HG02884 (cell line): ENCODE measurements around the gene NOXA1.
"Not testable (repeated sequence)": the region's sequence is repeated elsewhere in the genome, so short reads cannot be mapped to it uniquely, and the experiment has no call there.

ENCODE experiments used
- ATAC-seq: cut with Tn5 transposase; IDR thresholded peaks from one replicate; pipeline ENCODE4 v1.9.1; 2021; ENCODE audit warnings: mild to moderate bottlenecking, moderate library complexity; ENCODE audit not compliant: unreplicated experiment

Gene NOXA1

DNA sequence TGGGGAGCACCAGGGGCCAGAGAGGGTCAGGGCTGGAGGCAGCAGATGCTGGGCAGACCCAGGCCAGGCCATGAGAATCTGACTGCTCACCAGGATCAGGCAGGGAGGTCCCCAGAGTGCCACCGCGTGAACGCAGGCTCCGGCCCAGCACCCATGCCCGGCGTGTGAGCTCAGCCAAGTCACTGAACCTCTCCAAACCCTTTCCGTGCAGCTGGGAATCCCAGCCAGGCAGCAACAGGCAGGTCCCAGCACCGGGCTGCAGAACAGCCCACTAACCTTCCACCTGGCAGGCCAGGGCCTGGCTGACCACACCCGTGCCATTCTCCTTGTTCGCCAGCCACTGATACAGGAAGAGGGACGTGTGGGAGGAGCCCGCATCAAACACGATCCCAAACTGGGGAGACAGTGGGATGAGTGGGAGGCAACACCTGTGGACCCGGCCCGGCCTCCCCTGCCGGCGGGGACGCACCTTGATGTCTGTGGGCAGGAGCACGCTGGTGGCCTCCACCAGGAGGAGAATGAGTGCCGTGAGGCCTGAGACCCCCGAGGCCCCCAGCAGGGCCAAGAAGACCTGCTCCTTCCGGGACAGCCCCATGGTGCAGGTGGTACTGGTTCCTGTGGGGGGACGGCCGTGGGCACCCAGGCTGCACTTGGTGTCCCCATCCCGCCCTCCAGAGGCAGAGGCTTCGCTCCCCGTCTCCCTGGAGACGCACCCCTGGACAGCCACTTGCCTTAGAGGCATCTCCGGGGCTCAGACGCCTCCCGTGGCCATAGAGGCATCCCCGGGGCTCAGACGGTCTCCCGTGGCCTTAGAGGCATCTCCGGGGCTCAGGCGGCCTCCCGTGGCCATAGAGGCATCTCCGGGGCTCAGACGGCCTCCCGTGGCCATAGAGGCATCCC, 14.7 kb downstream of the NOXA1 start:
- no peak for ATAC-seq

DNA sequence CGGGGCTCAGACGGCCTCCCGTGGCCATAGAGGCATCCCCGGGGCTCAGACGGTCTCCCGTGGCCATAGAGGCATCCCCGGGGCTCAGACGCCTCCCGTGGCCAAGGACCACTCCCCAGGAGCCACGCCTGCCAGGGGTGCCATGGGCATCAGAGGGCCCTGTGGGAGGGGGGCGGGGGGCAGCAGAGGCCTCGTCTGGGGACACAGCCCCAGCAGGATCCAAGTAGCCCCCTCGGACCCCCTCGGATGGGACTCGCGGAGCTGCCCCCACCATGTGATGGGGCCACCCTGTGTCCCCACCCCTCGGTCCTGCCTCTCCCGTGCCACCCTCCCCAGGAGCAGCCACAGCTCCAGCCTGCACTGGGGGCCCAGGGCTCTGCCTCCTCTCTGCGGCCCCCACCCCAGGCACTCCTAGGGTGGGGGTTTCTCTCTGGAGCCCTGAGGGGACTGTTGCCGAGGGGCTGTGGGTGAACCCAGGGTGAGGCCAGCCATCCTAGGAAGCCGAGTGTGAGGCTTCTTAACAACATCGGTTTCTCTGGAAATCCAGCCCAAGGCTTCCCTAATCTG, 15.5 kb downstream of the NOXA1 start:
- ATAC-seq, result no peak

DNA sequence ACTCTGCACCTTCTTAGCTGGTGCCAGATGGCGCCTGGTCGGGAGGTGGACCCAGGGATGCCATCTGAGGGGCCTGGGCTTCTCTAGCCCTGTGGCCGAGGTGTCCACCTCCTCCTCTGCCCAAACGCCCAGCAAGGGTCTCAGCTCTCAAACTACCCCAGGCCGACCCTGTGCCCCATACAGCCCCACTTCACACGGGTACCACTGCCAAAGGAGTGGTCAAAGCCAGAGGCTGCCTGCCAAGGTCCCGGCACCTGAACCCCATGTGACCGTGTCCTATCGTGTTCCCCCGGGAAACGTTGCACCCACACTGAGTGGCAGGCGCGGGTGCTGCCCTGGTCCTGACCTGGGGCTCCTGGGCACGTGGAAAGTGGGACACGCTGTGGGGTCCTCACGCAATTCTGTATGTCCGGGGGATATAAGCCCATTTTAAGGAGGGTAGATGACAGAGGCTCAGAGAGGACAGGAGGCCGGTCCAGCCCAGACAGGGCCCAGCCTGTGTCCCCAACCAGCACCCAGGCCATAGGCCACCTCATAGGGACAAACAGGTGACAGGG, 16.0 kb downstream of the NOXA1 start:
- ATAC-seq, result no peak

DNA sequence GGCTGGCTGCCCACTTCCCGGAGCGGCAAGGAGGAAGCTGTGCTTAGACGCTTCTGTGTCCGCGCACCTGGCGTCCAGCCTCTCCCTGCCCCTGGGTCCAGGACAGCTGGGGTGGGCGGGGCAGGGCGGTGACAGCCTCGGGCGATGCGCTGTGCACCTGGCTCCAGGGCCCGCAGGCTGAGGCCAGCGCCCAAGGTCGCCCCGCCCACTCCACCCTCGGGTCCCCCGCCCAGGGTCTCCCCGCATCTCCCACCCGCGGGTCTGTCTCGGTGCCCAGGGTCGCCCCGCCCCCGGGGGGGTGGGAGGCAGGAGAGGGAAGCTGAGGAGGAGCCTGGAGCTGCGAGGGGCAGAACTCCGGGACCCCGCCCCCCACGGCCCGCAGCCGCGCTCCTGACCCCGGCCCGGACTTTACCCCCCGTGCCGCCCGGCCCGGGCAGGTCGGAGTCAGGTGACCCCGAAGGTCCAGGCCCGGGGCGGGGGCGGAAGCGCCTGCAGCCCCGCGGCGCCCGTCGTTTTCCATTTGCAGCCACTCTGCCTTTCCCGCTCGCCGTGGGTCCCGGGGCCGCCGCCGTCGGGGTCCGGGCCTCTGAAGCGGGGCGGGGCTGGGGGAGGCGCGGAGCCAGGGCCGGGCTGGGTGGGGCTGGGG, 18.2 kb downstream of the NOXA1 start, which contains the start of gene ENTPD8:
TSS of gene ENTPD8 (minus strand) at position 69 of the 646 bp plus-strand sequence. CDS start 3,072 bp downstream, outside the sequence.
- no peak for ATAC-seq

DNA sequence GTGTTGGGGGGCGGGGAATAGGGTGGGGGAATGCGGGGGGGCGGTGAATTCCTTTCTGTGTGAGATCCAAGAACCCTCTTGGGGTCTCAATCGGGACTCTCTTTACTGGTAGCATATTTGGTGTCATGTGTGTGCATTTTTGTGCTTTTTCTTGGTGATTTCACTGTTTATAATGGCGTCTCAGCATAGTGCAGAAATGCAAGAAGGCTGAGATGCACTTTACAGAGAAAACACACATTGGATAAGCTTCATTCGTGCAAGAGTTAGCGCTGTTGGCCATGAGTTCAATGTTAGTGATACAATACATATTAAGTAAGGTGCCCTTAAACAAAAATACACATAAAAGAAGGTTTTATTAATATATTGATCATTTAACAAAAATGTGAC, 18.7 kb downstream of the NOXA1 start:
- no peak for ATAC-seq

DNA sequence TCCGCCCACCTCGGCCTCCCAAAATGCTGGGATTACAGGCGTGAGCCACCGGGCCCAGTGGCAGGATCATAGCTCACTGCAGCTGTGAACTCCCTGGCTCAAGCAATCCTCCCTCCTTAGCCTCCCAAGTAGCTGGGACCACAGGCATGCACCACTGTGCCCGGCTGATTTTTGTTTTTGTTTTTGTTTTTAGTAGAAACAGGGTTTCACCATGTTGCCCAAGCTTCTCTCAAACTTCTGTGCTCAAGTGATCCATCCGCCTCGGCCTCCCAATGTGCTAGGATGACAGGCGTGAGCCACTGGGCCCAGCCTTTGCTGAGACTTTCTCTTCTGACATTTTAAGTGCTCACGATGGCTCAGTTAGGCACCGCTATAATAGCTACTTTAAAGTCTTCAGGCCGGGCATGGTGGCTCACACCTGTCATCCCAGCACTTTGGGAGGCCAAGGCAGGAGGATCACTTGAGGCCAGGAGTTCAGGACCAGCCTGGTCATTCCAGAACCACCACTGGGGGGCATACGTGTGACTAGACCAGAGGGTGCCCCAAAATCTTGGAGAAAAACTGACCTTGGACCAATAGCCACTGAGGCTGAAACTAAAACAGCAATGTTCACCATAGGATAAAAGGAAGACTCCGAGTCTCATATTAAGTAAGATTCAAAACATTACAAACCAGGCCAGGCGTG, 21.1 kb downstream of the NOXA1 start:
- no peak for ATAC-seq

DNA sequence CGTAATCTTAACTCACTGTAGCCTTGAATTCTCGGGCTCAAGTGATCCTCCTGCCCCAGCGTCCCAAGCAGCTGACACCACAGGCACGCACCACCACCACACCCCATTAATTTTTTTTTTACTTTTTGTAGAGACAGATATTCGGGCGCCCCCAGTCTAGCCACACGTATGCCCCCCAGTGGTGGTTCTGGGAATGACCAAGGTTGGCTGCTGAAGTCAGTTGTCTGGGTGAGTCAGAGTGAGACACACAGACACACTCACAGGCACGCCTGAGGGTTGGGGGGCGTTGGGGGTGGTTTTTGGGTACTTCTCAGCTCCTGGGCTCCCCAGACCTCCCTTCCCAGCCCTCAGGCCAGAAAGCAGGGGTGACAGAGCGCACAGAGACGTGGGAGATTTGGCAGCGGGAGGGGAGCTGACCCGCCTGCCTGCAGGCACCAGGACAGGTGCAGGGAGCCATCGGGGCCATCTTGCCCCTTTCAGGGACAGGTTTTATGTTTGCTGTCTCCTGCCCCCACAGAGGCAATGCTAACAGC, 22.1 kb downstream of the NOXA1 start:
- ATAC-seq, result no peak

DNA sequence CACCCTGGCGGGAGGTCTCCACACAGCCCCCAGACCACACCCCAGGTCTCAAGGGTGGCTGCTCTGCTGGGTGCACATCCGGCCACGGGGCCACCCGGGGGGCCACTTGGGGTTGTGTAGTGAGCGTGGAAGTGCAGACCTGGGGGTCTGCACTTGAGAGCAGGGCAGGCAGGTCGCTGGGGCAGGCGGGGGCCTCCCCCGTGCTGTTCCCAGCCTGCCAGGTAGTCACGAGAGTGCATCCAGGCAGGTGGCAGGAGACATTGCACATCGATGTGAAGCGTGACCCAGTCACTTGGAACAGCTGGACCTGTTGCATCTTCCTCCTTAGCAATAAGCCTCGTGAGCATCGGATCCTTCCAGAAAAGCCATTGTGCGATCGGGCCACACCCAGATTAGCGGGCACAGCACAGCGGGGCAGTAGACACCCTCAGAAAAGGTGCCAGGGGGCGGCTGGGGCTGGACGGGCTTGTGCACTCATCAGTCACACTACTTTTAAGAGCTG, 22.8 kb downstream of the NOXA1 start:
- no peak for ATAC-seq

DNA sequence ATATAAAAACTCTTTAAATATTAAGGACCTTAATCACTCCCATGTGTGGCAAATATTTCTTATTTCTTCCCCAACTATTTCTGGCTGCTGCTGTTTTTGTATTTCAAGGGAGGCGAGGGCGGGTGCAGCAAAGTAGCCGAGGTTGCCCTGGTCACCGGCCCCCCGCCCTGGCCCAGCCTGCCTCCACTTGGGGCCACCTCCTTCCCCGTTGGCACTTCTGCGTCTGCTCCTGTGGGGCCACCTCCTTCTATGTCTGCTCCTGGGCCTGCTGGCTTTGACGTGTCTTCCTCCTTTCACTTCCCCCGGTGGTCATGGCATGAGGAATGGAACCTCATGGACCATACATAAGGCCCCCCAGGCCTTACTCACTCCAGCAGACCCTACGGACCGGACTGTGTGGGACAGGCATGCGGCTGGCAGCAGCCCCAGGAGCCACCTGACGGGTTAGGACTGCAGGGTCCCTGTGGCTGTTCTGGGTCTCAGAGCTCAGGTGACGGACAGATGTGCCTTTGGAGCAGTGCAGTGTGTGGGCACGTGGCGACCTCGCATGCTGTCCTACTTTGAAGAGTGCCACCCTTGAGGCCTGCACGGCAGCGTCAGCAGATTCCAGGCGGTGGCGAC, 23.8 kb downstream of the NOXA1 start:
- no peak for ATAC-seq

DNA sequence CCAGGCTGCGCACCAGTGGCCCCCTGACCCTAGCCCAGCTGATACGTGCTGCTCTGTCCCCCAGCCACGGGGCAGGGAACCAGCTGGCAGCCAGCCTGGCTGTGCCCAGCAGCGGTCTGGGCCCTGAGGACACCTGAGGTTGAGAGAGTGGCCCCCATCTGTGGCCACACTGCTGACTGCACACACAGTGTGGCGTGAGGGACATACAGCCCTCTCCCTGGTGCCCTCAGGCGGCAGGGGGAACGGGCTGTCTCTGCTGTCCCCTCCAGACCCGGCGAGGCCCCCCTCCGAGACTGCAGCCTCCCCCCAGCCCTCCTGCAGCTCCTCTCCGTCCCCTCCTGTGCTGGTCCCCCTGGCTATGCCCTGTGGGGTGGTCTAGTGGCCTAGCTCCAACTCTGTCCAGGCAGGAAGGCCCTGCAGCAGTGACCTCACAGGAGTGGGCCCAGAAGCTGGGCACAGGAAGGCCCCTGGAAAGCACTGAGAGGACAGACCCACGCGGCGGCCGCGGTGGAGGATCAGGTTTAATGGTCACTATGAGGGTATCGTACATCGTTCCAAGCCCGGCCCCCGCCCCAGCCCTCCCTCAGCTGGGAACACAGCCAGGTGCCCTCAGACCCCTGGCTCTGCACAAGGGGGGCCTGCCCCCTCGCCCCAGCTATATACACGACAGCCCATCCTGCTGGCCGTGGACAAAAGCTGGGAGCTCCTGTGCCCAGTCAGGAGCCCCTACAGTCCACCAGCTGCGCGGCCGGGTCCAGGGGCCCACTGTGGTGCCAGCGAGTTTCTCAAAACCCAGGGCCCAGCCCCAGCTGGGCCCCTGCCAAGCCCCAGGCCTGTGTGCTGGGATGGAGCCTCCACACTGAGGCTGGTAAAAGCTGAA, 24.8 kb downstream of the NOXA1 start:
- no peak for ATAC-seq

DNA sequence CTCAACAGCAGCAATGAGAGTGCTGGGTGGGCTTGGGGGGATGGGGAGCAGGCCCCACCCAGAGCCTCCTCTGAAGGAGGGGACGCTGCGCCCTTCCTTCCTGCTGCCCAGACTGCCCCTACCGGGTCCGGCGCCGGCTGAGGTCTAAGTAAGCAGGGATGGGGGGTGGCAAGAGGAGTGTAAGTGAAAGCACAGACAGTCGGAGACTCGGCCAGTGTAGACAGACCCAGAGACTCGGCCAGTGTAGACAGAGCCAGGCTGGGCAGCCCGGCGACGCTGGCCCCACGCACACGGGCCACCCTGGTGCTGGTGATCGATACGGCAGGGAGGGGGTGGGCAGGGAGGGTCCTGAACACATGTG, 25.4 kb downstream of the NOXA1 start:
- no peak for ATAC-seq

DNA sequence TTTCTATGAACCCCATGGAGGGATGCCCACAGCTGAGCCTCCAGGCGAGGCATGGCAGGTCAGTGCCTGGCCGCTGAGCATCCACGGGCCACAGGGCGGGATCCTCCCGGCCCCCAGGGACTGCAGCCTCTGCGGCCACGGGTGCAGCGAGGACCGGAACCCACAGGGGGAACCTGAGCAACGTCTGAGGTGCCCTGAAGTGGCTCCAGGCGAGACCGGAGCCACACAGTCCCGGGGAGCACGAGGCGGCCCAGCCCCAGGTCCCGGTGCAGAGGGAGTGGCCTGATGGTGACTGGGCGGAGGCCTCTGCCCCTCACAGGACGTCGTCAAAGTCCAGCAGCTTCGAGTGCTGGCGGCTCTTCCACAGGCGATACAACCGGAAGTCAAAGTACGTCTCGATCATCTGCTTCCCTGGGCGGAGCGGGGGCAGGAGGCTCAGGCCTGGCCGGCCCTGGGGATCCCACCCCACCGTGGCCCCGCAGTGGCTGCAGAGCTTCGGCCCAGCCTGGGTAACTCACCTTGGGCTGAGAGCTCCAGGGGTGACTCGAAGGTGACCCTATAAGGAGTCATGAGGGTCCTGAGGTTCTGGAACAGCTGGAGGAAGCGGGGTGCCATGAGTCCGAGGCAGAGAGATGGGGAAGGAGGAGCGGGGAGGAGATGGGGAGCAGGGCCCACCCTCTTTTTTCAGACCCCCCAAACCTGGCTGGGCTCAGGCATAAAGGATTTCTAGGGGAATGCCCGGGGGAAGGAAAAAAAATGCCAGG, 26.1 kb downstream of the NOXA1 start:
- no peak for ATAC-seq

DNA sequence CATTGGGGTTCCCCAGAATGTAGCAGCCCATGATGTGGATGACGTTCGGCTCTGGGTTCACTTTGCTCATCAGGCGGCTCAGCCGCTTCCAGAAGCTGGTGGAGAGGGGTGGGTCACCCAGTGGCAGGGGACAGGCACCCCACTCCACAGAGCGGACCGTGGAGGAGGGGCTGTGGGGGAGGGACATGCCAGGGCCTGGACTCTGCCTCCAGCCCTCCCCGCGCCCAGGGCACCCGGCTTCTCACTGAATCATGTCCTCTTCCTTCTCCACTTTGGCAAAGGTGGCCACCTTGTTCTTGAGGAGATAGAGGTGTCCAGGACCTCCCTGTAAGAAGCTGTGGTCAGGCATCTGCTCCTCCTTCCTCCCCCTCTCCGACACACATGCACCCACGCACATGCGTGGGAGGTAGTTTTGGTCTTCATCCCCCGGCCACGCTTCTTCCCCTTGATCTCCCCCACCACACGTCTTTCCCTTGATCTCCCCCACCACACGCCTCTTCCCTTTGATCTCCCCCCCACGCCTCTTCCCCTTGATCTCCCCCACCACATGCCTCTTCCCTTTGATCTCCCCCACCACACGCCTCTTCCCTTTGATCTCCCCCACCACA, 26.8 kb downstream of the NOXA1 start:
- ATAC-seq, result no peak

DNA sequence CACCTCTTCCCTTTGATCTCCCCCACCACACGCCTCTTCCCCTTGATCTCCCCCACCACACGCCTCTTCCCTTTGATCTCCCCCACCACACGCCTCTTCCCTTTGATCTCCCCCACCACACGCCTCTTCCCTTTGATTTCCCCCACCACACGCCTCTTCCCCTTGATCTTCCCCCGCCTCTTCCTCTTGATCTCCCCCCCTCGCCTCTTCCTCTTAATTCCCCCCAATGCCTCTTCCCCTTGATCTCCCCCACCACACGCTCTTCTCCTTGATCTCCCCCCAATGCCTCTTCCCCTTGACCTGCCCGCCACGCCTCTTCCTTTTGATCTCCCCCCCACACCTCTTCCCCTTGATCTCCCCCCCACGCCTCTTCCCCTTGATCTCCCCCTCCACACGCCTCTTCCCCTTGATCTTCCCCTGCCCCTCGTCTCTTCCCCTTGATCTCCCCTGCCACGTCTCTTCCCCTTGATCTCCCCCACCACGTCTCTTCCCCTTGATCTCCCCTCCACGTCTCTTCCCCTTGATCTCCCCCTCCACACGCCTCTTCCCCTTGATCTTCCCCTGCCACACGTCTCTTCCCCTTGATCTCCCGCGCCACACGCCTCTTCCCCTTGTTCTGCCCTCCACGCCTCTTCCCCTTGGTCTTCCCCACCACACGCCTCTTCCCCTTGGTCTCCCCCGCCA, 27.5 kb downstream of the NOXA1 start:
- not testable (repeated sequence) for ATAC-seq

DNA sequence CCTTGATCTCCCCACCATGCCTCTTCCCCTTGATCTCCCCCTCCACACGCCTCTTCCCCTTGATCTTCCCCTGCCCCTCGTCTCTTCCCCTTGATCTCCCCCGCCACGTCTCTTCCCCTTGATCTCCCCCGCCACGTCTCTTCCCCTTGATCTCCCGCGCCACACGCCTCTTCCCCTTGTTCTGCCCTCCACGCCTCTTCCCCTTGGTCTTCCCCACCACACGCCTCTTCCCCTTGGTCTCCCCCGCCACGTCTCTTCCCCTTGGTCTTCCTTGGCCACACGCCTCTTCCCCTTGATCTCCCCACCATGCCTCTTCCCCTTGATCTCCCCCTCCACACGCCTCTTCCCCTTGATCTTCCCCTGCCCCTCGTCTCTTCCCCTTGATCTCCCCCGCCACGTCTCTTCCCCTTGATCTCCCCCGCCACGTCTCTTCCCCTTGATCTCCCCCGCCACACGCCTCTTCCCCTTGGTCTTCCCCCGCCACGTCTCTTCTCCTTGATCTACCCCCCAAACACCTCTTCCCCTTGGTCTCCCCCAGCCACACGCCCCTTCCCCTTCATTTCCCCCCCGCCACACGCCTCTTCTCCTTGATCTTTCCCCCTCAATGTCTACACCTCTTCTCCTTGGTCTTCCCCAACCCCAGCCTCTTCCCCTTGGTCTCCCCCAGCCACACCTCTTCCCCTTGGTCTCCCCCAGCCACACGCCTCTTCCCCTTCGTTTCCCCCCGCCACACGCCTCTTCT, 28.2 kb downstream of the NOXA1 start:
- ATAC-seq, result not testable (repeated sequence)

DNA sequence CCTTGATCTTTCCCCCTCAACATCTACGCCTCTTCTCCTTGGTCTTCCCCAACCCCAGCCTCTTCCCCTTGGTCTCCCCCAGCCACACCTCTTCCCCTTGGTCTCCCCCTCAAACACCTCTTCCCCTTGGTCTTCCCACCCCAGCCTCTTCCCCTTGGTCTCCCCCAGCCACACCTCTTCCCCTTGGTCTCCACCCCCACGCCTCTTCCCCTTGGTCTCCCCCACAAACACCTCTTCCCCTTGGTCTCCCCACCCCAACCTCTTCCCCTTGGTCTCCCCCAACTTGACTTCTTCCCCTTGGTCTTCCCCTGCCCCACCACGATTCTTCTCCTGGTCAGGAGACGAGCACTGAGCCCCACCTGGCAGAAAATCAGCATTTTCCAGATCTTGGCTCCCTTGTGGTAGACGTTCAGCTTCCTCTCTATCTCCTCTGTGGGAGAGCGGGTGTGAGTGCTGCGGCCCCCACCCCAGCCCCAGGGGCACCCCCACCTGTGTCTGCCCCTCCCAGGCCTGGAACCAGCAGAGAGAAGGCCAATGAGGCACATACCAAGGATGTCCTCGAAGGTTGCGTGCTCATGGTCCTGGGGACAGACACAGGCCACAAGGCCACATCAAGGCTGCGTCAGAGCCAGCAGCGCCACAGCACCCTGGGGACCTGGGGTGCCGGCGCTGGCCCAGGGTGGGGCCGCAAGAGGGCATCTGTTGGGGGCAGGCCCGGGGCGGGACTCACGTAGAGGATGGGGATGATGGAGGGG, 29.0 kb downstream of the NOXA1 start:
- ATAC-seq, result no peak
